HG02588 (cell line): ENCODE data around the gene ZDHHC1.

Experiments
- ATAC-seq: cut with Tn5 transposase; IDR thresholded peaks from one replicate; pipeline ENCODE4 v1.9.1; 2021; ENCODE audit warnings: mild to moderate bottlenecking, moderate library complexity; ENCODE audit not compliant: unreplicated experiment

Gene ZDHHC1

DNA sequence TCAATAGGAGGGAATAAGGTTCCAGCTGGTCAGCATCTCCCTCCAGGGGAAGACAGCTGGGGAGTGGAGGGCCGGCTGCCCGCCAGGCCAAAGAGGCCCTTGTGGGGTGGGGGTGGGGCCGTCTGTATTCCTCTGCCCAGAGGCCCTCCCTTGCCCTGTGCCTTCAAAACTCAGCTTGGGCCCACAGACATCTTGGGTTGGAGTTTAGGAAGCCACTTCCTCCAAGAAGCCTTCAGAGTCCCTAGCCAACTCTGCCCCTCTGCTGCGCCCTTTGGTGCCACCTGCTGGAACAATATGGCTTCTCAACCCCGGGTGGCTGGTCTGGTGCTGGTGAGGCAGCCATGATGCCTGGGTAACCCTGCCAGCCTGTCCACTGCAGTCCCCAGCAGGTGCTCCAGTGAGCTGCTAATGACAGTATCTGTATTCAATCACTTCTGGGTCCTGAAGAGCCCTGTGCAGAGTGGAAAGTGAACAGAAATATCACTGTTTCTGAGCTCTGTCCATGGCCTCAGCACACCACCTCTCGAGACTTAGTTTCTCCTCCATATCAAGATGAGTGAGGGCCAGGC, 31.3 kb upstream of the ZDHHC1 start:
- no peak for ATAC-seq

DNA sequence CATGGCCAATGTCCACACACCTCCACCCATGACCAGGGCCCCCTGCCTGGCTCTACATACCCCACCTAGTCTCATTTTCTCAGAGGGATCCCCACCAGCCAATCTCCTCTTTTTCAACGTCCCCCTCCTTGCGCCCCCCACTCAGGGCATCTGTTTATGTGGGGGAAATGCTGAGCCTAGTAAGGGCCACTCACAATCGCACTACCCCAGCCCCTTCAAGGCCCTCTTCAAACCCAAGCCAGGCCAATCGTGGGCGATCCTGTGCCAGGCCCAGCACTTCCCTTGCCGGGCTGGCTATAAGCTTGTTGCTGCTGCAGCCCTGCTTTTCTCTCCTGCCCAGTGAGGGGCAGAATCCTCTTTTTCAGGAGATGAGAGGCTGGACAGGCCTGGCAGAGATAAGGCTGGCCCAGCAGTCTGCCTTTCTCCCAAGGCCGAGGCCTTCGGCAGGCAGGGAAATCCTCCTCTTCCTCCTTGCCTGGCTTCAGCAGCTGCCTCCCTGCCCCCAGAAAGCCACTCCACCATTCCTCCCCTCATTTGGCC, 30.8 kb upstream of the ZDHHC1 start:
- no peak for ATAC-seq

DNA sequence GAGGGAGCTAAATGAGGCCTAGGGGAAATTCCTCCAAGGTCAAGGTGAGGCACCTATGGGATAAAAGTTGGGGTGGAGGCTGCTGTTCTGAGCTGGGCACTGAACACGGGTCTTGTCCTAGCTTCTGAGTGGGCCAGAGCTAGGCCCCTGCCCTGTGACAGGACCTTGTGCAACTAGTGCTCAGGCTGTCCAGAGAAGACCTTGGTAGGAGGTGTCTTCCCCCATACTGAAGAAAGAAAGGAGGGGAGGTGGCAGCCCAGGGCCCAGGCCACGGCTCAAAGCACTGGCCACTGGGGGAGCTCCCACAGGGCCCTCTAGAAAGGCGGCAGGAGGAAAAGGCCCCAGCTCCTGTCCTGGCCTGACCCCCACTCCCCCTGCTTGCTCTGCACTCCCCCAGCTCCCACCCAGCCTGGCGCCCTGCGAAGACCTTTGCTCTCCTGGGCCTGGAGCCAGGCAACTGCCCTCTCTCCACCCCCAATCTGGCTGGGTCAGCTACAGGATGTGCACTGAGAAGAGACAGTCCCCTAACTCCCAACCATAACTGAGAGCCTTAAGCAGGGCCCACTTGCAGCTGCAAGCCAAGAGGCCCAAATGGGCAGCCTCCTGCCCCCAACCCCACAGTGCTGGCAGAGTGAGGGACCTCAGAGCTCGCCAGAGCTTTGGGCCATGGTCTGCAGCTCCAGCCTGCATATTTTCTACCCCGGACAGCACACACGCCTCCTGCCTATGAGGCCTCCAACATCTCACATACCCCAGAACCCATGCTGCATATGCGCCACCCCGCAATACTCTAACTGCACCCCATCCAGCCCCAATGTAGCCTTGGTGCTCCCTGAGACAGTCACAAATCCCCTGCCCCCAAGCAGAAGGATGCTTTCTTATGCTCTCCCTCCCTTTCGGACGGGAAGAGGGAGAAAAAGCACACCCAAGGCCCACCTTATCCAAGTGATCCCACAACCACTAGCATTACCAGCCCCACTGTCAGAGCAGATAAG, 29.9 kb upstream of the ZDHHC1 start:
- no peak for ATAC-seq

DNA sequence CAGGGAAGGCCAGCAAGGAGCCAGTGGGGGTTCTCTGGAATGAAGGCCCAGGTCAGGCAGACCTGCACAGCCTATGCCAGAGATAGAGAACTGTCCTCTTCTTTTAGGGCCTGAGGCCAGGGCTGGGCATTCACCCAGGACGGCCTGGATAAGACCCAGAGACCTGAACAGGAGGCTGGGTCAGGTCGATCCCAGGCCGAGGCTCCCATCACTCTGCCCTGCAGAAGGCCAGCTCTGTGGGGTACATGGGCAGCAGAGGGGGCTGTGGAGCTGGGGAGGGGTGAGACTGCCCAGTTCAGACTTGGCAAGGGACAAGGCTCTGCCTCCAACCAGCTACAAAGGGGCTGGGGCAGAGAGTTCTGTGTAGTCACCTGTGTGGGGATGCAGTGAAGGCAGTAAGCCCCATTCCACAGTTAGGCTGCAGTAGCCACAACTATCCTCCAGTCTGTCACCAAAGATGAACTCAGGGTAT, 29.2 kb upstream of the ZDHHC1 start:
- ATAC-seq, result no peak

DNA sequence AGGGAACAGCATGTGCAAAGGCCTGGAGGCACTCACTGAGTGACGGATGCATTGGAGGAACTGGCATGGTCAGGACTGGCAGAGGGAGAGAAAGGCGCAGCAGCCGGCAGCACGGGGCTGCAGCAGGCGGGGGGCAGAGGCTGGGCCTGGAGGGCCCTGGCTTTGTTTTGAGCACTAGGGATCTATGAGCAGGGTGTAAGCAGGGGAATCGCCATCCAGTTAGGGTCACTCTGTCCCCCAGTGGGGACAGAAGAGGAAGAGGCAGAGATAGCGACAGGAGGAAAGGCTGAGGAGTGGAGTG, 28.8 kb upstream of the ZDHHC1 start:
- ATAC-seq, result no peak

DNA sequence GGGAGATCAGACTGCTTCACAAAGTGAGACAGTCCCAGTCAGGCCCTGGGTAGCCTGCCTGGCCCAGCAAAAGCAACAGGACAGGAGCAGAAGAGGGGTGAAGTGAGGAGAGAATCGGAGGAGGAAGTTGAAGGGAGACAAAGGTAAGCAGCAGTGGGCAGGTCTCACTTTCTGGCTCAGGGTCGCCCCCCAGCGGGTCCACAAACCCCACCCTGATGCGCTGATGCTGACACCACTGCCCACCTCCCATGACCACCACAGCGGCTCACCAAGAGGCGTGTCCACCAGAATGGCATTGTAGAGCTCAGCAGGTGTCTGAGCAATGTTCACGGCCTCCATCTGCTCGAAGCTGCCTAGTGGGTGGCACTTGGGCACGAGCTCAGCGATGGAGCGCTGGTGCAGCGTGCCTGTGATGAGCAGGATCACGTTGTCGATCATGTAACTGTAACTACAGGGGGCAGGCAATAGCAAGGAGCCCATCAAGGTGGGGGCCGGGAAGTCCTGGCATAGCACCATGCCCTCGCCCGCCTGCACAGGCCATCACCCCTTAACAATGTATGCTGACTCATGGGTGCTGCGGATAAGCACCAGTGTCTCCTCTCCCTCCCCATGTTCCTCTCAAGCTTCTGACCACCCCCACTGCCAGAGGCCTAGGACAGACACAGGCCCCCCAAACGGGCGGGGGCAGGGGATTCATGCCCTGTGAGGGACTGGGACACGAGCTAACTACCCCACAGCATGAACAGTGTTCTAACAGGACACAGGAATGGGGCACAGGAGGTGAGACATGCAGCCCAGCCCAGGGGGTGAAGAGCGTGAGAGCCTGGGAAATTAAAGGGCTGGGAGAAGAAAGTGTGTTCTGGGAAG, 28.2 kb upstream of the ZDHHC1 start:
- no peak for ATAC-seq

DNA sequence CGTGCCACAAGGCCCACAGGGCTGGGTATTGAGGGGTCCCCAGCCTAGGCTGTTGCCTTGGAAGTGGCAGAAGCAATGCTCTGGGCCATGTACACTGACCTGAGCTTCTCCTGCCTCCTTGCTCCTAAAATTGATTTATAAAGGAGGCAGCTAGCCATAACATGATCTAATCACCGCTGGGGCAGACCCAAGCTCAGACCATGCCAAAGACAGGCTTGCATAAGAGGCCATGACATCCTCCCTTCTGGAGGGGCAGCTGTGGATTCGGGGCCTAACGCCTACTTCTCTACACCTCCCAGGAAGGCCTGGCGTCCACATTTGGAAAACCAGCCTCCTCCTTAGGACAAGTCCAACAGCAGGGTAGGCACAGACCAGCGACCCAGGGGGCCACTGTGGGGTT, 27.0 kb upstream of the ZDHHC1 start:
- no peak for ATAC-seq

DNA sequence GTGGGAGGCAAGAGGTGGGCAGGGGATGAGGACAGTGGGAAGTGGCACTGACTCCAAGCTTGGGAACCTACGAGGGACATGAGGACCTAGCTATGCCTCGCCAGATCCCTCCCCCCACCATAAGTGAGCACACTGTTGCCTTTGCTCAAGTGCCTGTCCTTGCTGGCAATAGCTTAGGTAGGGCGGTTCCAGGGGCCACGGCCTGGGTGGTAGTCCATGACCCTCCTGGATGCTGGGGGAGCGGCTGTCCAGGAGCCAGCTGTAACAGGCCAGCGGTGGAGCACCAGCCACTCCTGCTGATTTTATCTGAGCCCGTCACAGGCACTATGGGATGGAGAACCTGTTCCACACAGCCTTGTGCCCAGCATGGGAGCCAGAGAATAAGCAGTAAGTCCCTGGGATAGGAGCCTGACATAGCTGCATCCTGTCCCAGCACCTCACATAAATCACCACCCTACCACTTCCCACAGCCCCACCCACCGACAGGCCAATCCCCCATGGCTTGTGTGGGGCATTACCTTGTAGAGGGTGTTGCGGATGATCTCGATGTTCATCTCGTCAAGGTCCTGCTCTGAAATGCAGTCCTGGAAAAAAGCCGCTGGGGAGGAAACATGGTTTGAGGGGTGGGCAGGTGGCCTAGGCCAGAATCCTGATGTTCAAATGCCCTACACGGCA, 26.4 kb upstream of the ZDHHC1 start:
- ATAC-seq, result no peak

DNA sequence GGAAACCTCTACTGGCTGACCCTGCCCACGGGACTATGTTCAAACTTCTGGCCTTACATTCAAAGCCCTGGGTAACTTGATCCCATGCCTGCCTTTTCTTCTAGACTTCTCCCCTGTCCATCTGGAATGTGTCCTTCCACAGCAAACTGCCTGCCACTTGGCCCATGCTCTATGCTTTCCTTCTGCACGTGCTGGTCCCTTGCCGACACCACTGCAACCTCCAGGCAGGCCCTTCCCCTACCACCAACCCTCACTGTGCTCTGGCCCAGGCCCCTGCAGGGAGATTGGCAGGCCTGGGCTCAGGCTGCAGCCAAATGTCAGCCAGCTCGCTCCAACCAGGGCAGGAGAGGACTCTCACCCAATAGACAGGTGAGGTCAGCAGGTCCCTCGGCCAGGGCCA, 25.6 kb upstream of the ZDHHC1 start:
- ATAC-seq, result no peak

DNA sequence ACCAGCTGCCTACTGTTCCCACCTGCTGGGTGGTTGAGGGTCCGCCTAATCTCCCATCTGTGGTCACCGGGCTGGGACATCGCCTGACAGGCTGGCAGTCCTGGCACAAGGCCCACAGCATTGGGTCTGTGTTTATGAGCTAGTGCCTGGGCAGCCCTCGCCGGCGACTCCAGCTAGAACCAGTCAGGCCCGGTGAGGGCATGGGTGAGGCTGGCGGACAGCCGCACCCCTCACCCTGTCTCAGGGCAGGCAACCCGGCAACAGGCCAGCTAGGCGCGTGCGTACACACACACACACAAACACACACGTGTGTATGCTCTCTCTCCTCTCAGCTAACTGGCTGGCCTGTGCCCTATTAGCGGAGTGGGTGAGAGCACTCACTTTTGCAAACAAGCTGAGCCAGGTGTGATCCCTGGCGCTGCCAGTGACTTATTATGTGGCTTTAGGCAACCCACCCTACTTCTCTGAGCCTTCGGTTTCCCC, 25.0 kb upstream of the ZDHHC1 start:
- ATAC-seq, result no peak

DNA sequence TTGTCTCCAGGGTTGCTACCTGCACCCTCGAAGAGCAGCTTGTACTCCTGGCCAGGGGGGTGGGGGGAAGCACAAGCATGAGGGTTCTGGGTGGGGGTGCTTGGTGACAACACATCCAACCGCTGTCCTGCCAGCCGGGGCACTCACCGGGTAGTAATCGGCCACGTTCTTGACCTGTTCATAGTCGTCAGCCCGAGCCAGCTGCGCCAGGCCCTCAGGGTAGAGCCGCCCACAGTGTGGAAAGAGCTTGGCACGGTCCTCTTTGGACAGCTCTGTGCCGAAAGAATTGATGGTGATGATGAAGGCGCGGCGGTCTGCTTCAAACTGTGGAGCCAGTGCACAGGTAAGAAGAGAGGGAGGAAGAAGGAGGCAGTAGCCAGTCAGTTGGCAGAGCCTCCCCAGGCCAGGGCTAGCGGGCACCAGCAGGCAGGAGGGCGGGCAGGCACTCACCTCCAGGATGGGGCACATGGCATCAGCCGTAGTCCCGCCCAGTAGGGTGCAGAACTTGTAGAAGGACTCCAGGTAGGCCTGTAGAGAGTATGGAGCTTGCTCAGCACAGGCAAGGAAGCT, 22.6 kb upstream of the ZDHHC1 start:
- ATAC-seq, result no peak

DNA sequence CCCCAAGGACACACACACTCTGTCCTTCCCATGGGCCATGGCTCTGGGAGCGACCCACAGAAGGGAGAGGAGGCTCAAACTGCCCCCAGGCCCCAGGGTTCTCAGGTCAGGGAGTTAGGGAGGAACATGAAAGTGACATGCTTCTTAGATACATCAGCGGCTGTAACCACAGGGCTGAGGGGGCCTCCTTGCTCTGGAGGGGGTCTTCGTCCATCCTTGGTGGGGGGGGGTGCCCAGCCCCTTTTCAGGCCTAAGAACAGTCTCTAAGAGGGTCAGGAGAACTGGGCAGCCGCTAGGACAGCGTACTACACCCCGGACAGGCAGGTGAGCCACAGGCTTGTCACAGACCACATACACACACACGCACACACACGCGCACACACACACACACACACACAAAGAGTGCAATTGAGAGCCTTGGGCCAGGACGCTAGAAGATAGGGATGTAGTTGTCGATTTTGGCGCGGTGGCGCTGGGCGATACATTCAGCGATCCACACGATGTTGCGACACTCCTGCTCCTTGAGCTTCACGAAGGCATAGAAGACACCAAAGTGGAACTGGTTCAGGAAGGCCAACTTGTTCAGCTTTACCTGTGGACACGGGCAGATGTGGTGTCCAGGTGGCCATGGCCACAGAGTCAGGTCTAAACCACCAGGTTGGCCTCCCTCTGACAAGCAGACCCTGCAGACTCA, 22.0 kb upstream of the ZDHHC1 start:
- no peak for ATAC-seq

DNA sequence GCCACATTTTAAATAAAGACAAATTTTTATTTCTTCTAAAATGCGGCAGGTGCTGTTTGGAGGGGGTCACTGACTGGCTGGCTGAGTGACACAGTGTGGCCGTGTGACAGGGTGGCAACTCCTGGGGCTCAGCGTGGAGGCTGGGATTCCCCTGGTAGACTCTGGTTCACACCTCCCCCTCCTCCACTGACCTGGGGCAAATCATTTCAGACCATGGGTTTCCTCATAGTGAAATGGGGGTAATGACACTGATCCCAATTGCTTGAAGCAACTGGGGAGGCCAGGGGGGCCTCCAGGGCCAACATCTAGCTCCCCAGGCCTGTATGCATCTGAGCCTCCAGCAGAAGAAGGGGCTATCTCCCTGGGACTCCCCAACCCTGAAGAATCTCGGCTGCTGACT, 21.2 kb upstream of the ZDHHC1 start:
- no peak for ATAC-seq

DNA sequence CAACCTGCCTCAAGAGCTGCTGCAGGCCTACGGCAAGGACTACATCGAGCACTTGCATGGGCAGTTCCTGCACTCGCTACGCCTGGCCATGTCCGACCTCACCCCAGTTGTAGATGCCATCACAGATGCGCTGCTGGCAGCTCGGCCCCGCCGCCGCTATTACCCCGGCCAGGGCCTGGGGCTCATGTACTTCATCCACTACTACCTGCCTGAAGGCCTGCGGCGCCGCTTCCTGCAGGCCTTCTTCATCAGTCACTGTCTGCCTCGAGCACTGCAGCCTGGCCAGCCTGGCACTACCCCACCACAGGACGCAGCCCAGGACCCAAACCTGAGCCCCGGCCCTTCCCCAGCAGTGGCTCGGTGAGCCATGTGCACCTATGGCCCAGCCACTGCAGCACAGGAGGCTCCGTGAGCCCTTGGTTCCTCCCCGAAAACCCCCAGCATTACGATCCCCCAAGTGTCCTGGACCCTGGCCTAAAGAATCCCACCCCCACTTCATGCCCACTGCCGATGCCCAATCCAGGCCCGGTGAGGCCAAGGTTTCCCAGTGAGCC, 20.4 kb upstream of the ZDHHC1 start:
- ATAC-seq, result no peak

DNA sequence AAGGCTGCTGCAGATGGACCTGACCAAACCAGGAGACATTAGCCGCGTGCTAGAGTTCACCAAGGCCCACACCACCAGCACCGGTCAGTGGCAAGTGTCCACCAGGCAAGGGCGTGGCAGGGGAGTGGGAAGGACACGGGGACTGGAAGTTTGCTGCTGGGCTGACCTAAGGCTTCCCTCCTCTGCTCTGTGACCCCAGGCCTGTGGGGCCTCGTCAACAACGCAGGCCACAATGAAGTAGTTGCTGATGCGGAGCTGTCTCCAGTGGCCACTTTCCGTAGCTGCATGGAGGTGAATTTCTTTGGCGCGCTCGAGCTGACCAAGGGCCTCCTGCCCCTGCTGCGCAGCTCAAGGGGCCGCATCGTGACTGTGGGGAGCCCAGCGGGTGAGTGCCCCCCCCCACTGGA, 19.5 kb upstream of the ZDHHC1 start:
- ATAC-seq, result no peak

DNA sequence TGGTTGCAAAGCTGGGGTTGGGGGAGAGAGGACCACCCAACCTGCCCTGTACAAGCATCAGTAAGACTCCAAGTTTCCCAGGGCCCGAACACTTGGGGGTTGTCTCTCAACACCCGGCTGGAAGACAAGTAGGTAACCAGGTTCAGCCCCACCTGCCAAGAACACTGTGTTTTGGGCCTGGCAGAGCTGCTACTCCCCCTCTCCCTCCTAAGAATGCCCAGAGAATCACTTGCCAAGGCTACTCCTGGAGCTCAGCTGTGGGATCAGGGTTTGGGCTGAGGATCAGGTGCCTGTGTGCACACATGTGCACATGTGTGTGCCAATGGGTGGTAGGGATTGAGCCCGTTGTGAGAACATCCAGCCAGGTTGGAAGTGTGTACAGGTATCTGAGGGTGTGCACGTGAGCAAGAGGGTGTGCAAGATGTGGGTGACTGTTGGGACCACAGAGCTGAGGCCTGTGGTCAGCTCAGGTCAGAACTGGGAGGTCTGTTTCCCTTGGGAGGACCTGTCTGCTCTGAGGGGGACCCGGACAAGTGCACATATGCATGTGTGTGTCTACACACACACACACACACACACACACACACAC, 16.9 kb upstream of the ZDHHC1 start:
- ATAC-seq, result no peak

DNA sequence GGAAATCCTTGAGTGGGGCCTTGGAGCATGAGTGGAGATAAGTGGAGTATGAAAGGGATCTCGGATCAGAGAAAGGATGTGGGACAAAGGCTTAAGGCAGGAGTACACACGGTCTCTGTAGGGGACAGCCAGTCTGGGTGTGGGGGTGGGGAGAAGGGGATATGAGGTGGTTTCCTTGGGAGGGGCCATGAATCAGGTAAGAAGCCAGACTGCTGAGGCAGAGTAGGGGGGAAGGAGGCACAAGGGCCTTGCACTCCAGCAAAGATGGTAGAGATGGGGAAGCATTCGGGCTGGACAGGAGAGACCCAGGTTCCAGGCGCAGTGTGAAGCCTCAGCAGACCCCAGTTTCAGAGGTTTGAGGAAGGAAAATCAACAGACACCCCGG, 16.2 kb upstream of the ZDHHC1 start:
- ATAC-seq, result no peak

DNA sequence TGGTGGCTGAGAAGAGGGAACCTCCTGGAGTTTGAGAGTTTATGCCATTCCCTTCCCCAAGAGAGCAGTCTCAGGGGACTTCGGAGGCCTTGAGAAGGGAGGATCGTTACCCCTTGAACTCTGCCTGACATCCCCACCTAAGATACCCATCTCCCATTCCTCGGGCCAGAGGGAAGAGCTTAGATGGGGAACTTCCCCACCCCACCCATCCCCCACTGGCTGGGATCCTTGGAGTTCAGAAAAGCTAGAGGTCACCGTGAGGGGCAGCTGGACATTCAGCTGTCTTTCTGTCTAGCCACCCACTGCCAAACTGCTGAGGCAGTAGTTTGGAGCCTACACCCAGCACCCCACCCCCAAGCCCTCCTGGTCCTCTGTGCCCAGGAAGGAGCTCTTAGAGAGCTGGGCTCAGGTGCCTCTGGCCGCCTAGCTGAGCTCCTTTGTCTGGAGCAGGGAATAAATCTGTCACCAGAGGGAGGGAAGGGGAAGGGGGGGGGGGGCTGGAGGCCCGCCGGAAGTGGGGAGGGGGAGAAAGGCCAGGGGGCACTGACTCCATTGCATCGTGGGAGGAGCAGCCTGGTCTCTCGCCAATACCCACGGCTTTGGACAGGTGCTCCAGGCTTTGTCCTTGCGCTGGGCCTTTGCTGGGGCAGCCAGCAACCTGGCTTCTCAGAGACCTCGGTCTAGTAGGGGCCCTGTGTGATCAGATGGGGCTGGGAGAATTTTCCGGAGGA, 15.7 kb upstream of the ZDHHC1 start:
- ATAC-seq, result no peak
